ENCODE results near the gene RC3H2. TPM values are rescaled to one million over a fixed set of nuclear protein-coding genes. Genes with fewer than 3 reads are reported as not detected.

Gene RC3H2
- total and polyA plus RNA-seq, 2 of the 13 experiments (the other 11 are each of a cell fraction or from before 2014, with no cell fraction given) = 21.0 to 36.4 TPM

DNA sequence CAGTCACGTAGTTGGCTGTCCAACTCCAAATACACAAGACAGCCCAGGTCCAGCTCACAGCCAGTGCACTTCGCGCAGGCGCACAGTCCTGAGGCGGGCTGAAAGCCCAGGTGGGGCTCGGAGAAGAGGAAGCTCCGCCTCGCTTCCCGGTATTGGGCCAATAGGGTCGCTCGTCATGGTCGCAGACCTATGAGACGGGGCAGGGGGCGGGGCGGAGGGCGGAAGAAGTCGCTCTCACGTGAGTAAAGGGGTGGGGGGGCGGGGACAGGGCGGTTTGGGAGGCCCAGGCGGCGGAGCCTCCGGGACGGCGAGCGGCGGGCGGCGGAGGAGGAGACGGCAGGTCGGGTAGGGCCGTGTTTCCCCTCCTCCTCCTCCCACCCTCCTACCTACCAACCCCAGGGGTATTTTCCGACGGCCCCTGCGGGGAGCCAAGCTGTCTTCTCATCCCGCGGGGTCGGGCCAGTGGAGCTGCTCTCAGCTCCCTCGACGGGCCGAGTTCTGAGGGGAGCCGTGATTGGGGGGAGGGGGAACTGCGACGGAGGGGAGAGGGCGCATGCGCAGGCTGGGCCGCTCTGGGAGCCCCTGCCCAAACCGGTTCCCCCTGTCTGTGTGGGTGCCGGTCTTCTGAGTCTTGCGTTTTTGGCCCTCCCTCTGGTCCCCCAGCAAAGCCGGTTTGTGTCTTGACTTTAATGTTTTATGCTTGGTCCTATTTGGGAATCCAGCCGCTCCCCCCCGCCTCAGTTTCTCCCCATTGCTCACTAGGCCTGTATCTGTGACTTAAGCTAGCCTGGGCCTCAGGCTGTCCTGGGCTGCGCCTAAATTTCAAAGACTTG, 35.8 kb upstream of the RC3H2 start, which contains the start of gene RABGAP1 (continued):
- TF ChIP-seq CBX2 (IDR thresholded peaks at IDR 0.05; ENCODE audit: low read depth, low read length) (no peak), CBX2 (CRISPR knock-in tag; IDR thresholded peaks at IDR 0.05; ENCODE audit: low read depth) (no peak), CBX5 (CRISPR knock-in tag; IDR thresholded peaks at IDR 0.05; ENCODE audit: borderline replicate concordance) (no peak; the same call in 1 of the 2 replicates), POLR2A (IDR thresholded peaks at IDR 0.05; ENCODE audit: insufficient read depth in 1 of 2, low read depth in 2 of 2, low read length in 2 of 2) (peak; percentile 81 to 82), NFE2L2 (IDR thresholded peaks at IDR 0.05; ENCODE audit: low read length) (no peak)

DNA sequence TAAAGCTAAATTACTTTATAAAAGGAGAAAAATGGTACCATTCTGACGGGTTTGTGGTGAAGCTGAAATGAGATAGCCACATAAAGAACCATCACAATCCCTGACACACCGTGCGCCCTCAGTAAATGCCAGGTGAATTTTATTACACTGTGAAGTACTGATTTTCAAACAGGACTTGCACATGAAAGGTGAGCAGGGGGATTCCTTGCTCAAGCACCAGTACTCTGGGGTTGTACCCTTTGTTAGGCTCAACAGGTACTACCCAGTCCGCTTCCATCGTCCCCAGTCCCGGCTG, 35.2 kb upstream of the RC3H2 start:
- FAIRE-seq (no peak), ATAC-seq (no peak; the same call in 1 of the 3 replicates), DNase-seq (ENCODE audit: low spot score) (no peak)
- Histone ChIP-seq H3K4me1 (ENCODE audit: insufficient read depth, low read length) (peaks cover 65% of the 10 kb centered on the region), H3K4me2 (ENCODE audit: low read depth, low read length) (peak overlapping the region; percentile 82), H2AFZ (ENCODE audit: low read length) (no peak overlapping the region), H3K27ac (ENCODE audit: extremely low read length, insufficient read depth, low read length) (peak overlapping the region; percentile 63), H3K4me3 (replicated peaks in 1 of 3; ENCODE audit: insufficient read depth in 1 of 3, low read depth in 2 of 3, low read length in 3 of 3) (peak overlapping the region; percentile 40 to 60 (median 50); a peak in 5 of 6 replicates), H4K20me1 (ENCODE audit: insufficient read depth, low read length) (no peaks in the 10 kb centered on the region), H3K27me3 (ENCODE audit: control insufficient read depth in 1 of 2, insufficient read depth in 2 of 2, low read length in 2 of 2) (peaks cover 0 to 3% of the 10 kb centered on the region in 2 experiments; a peak in 1 of 5 replicates), H3K36me3 (replicated peaks in 1 of 2; ENCODE audit: control insufficient read depth in 1 of 2, insufficient read depth in 2 of 2, low read length in 2 of 2) (peaks cover 0 to 10% of the 10 kb centered on the region in 2 experiments; a peak in 3 of 5 replicates), H3K9me3 (ENCODE audit: low read length) (no peaks in the 10 kb centered on the region), H3K79me2 (ENCODE audit: insufficient read depth, low read length) (peaks cover 46% of the 10 kb centered on the region), H3K9ac (ENCODE audit: insufficient read depth, low read depth, low read length) (peak overlapping the region; percentile 45)
- in situ Hi-C loops (cut with HindIII; ENCODE audit: extremely low pct_ligation_motif_present, low pct_unique_long_range_greater_than_20kb) (no loop called here), intact Hi-C loops (cut with micrococcal nuclease; ENCODE audit: unreplicated experiment) (loop anchor here (10.0 kb wide), 1 partner anchor 54 kb away; no protein-coding TSS in a partner anchor)
- CTCF ChIA-PET (ENCODE audit: low intra/inter-chr PET ratio, low total read pairs) = no interaction called here
- POLR2A ChIA-PET = interaction anchor here (0.6 to 5.2 kb wide), 26 partner anchors 8 to 676 kb away, joined by 3 to 107 read pairs (median 4); partner anchors contain the start of genes MRRF, PDCL, RBM18 and RC3H2
- BruUV-seq (replicated peaks) = no TSS peak
- 31% methylated on average over 6 of the region's 6 CpGs for WGBS (ENCODE audit: low lambda C conversion rate)
- no peak for TF ChIP-seq PHF8 (CRISPR knock-in tag; IDR thresholded peaks at IDR 0.05)
- TF ChIP-seq ZNF709 (CRISPR knock-in tag; IDR thresholded peaks at IDR 0.05) = 0 out of 2 replicates have a peak, but pooled peaks have one; percentile 44
- TF ChIP-seq ZNF607 (CRISPR knock-in tag; IDR thresholded peaks at IDR 0.05; ENCODE audit: borderline replicate concordance) = 0 out of 2 replicates have a peak, but pooled peaks have one; percentile 20
- peak; percentile 64 for TF ChIP-seq RBM22 (optimal IDR thresholded peaks at IDR 0.05; ENCODE audit: low read length)
- peak; percentile 11; the same call in 1 of the 2 replicates for TF ChIP-seq ARNT2 (CRISPR knock-in tag; IDR thresholded peaks at IDR 0.05; ENCODE audit: low read depth)
- TF ChIP-seq, protein P1, sequence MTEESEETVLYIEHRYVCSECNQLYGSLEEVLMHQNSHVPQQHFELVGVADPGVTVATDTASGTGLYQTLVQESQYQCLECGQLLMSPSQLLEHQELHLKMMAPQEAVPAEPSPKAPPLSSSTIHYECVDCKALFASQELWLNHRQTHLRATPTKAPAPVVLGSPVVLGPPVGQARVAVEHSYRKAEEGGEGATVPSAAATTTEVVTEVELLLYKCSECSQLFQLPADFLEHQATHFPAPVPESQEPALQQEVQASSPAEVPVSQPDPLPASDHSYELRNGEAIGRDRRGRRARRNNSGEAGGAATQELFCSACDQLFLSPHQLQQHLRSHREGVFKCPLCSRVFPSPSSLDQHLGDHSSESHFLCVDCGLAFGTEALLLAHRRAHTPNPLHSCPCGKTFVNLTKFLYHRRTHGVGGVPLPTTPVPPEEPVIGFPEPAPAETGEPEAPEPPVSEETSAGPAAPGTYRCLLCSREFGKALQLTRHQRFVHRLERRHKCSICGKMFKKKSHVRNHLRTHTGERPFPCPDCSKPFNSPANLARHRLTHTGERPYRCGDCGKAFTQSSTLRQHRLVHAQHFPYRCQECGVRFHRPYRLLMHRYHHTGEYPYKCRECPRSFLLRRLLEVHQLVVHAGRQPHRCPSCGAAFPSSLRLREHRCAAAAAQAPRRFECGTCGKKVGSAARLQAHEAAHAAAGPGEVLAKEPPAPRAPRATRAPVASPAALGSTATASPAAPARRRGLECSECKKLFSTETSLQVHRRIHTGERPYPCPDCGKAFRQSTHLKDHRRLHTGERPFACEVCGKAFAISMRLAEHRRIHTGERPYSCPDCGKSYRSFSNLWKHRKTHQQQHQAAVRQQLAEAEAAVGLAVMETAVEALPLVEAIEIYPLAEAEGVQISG (CRISPR knock-in tag; IDR thresholded peaks at IDR 0.05) = peak; percentile 32; the same call in 1 of the 2 replicates
- TF ChIP-seq HNRNPK (IDR thresholded peaks at IDR 0.05; ENCODE audit: low read depth, low read length, poor library complexity, severe bottlenecking) = no peak
- TF ChIP-seq DR1 (CRISPR knock-in tag; IDR thresholded peaks at IDR 0.05) = 0 out of 2 replicates have a peak, but pooled peaks have one; percentile 13
- TF ChIP-seq ZNF101 (CRISPR knock-in tag; IDR thresholded peaks at IDR 0.05; ENCODE audit: borderline replicate concordance, low read depth) = 0 out of 2 replicates have a peak, but pooled peaks have one; percentile 15
- 0 out of 2 replicates have a peak, but pooled peaks have one; percentile 13 for TF ChIP-seq PHF20 (CRISPR knock-in tag; IDR thresholded peaks at IDR 0.05)
- peak; percentile 100 for TF ChIP-seq ZNF317 (CRISPR knock-in tag; IDR thresholded peaks at IDR 0.05)
- TF ChIP-seq ZIK1 (CRISPR knock-in tag; IDR thresholded peaks at IDR 0.05; ENCODE audit: borderline replicate concordance, low read depth) = no peak
- peak; percentile 14; the same call in 1 of the 2 replicates for TF ChIP-seq ARNTL (CRISPR knock-in tag; IDR thresholded peaks at IDR 0.05)
- TF ChIP-seq ZC3H4 (CRISPR knock-in tag; IDR thresholded peaks at IDR 0.05; ENCODE audit: borderline replicate concordance) = no peak
- TF ChIP-seq HIVEP1 (CRISPR knock-in tag; IDR thresholded peaks at IDR 0.05) = peak; percentile 41; the same call in 1 of the 2 replicates
